GM12878 (cell line): ENCODE data around the gene MAN2A1. TPM values are rescaled to one million over a fixed set of nuclear protein-coding genes. Genes with fewer than 3 reads are reported as not detected.

ENCODE experiments used
- ATAC-seq: fragments of 200-7000 bp; cut with Tn5 transposase; 3 replicates; pipeline ENCODE4 v1.9.1; 2020; ENCODE audit warnings: mild to moderate bottlenecking, moderate library complexity
- BruUV-seq: library from RNA; stranded (reverse); fragments of 400-500 nt; replicated peaks from 2 replicates; lab custom pipeline; 2021; lab: Mats Ljungman, UMichigan
- CTCF ChIA-PET: fragments of 300-600 bp; sonication (Branson Sonifier 250); formaldehyde crosslinking; extraction: SDS; loops from one replicate; lab custom pipeline; 2021; ENCODE audit warnings: inconsistent platforms; lab: Yijun Ruan, JAX
- POLR2A ChIA-PET: fragments of 350-600 bp; formaldehyde crosslinking; extraction: SDS; loops from one replicate; lab custom pipeline; 2021; ENCODE audit warnings: inconsistent platforms; lab: Charles Lee
- RAD21 ChIA-PET: fragments of 300-600 bp; sonication (Branson Sonifier 250); formaldehyde crosslinking; loops from one replicate; lab custom pipeline; 2023; ENCODE audit warnings: antibody characterized with exemption; ENCODE audit not compliant: unreplicated experiment; lab: Charles Lee
- SMC1A ChIA-PET: fragments of 300-600 bp; sonication (Branson Sonifier 250); formaldehyde crosslinking; loops from one replicate; lab custom pipeline; 2023; ENCODE audit not compliant: unreplicated experiment, uncharacterized antibody; lab: Charles Lee
- DNase-seq: peaks from one replicate; pipeline ENCODE4 v3.0.0-alpha.2; 2011; ENCODE audit warnings: low read depth, low spot score
- FAIRE-seq: peaks from 3 replicates; lab custom pipeline; 2011; peaks lifted over from hg19 to GRCh38; lab: Jason Lieb, UNC
- H2AFZ ChIP-seq: 2 replicates; pipeline ENCODE4 v1.6.0; 2011; ENCODE audit warnings: low read depth, low read length, control low read depth; ENCODE audit not compliant: control insufficient read depth
- H3K27ac ChIP-seq: 2 replicates; pipeline ENCODE4 v1.5.1; 2011; ENCODE audit warnings: control low read depth; ENCODE audit not compliant: control insufficient read depth, insufficient read depth
- H3K27me3 ChIP-seq, 2 experiments: replicated peaks in 1 of 2; 2 replicates each; pipeline versions ENCODE4 v1.6.0 to v1.6.1; 2011; ENCODE audit warnings: low read length in 1 of 2; ENCODE audit not compliant: control insufficient read depth in 2 of 2, insufficient read depth in 2 of 2
- H3K36me3 ChIP-seq, 2 experiments: 2 replicates each; pipeline ENCODE4 v1.5.1; 2011; ENCODE audit warnings: low read length in 1 of 2; ENCODE audit not compliant: control insufficient read depth in 2 of 2, insufficient read depth in 2 of 2
- H3K4me1 ChIP-seq: 2 replicates; pipeline ENCODE4 v1.6.1; 2011; ENCODE audit warnings: mild to moderate bottlenecking, low read length, moderate library complexity, mixed read lengths; ENCODE audit not compliant: control insufficient read depth, insufficient read depth
- H3K4me2 ChIP-seq: 2 replicates; pipeline ENCODE4 v1.6.0; 2011; ENCODE audit warnings: control low read depth; ENCODE audit not compliant: control insufficient read depth, insufficient read depth
- H3K4me3 ChIP-seq: fragments of 200-600 bp; sonication (generic); 2 replicates; pipeline ENCODE4 v1.5.1; 2016
- H3K79me2 ChIP-seq: 2 replicates; pipeline ENCODE4 v1.6.0; 2011; ENCODE audit warnings: low read length; ENCODE audit not compliant: control insufficient read depth, insufficient read depth
- H3K9ac ChIP-seq: 2 replicates; pipeline ENCODE4 v1.8.0; 2011; ENCODE audit warnings: low read length, control low read depth, mixed read lengths; ENCODE audit not compliant: control insufficient read depth, insufficient read depth
- H3K9me3 ChIP-seq: replicated peaks from 3 replicates; pipeline ENCODE4 v1.5.1; 2011; ENCODE audit warnings: mild to moderate bottlenecking, low read length; ENCODE audit not compliant: control insufficient read depth, insufficient read depth
- H4K20me1 ChIP-seq: 2 replicates; pipeline ENCODE4 v1.6.0; 2011; ENCODE audit not compliant: control insufficient read depth, insufficient read depth
- EED ChIP-seq: sonication (generic); IDR thresholded peaks from 2 replicates; pipeline ENCODE4 v1.6.1; 2016; ENCODE audit warnings: antibody characterized with exemption, low read depth
- FOS ChIP-seq: IDR thresholded peaks from 3 replicates; pipeline ENCODE4 v1.6.1; 2011; ENCODE audit warnings: borderline replicate concordance; ENCODE audit not compliant: insufficient read length; ENCODE audit errors: extremely low read depth
- HSF1 ChIP-seq: fragments of 150-350 bp; IDR thresholded peaks from 2 replicates; pipeline ENCODE4 v1.6.1; 2014; ENCODE audit warnings: mild to moderate bottlenecking, low read depth, low read length
- POLR2AphosphoS2 ChIP-seq: IDR thresholded peaks from 2 replicates; pipeline ENCODE4 v1.6.1; 2011; ENCODE audit warnings: low read depth, mild to moderate bottlenecking, low read length, improper control_type of control experiment, moderate library complexity
- TCF7 ChIP-seq: IDR thresholded peaks from 2 replicates; pipeline ENCODE4 v1.6.1; 2014; ENCODE audit warnings: antibody characterized with exemption, borderline replicate concordance
- ZBTB40 ChIP-seq: fragments of 450-650 bp; IDR thresholded peaks from 2 replicates; pipeline ENCODE4 v1.6.1; 2016; ENCODE audit warnings: mild to moderate bottlenecking, moderate library complexity, borderline replicate concordance
- ZNF207 ChIP-seq: fragments of 450-650 bp; IDR thresholded peaks from 2 replicates; pipeline ENCODE4 v1.6.1; 2014; ENCODE audit warnings: antibody characterized with exemption, mild to moderate bottlenecking, borderline replicate concordance
- WGBS: methylation state at CpG from one replicate; pipeline ENCODE4 v1.1.6; 2016; ENCODE audit warnings: low lambda C conversion rate; ENCODE audit not compliant: insufficient replicate concordance, insufficient coverage; ENCODE audit errors: missing lambda C conversion rate; 5-methylcytosine and 5-hydroxymethylcytosine counted together
- in situ Hi-C: fragments of 300-500 bp; cut with MboI; formaldehyde crosslinking; loops from 9 replicates; pipeline ENCODE4 v1.14.3; 2018; ENCODE audit warnings: mixed read lengths
- intact Hi-C: fragments of 100-400 bp; cut with micrococcal nuclease; formaldehyde crosslinking; loops from one replicate; pipeline ENCODE4 v1.14.2; 2022; ENCODE audit not compliant: unreplicated experiment
- polyA plus RNA-seq, 11 experiments: library from polyadenylated mRNA; depleted of rRNA in 4 of 11; unstranded in 6 of 11; stranded (reverse) in 5 of 11; fragments of >200 nt; fragmentation: Nextera tagmentation in 4 of 11; fragmentation: Illumina TruSeq in 1 of 11; extraction: Ambion mirVana in 4 of 11; extraction: Trizol in 1 of 11; gene quantifications; 1 replicate in 1 of 11; 2 replicates in 10 of 11; pipeline versions ENCODE4 v1.2.1 to v1.2.3, GENCODE V29; 2011 to 2016; ENCODE audit warnings: inconsistent platforms in 2 of 11, missing spikeins in 2 of 11, low read depth in 1 of 11
- total RNA-seq, 4 experiments: library from RNA; depleted of rRNA in 3 of 4; stranded (reverse); fragments of >200 nt in 3 of 4; fragmentation: Illumina TruSeq in 1 of 4; extraction: Trizol in 1 of 4; gene quantifications; 2 replicates each; pipeline versions ENCODE4 v1.2.1 to v1.2.3, GENCODE V29; 2013 to 2021

MAN2A1 gene
- total and polyA plus RNA-seq, 10 of the 15 experiments (the other 5 are each of a cell fraction or from before 2014, with no cell fraction given), result 4.2 to 27.9 (median 10.5) TPM

GRCh38 chr5:109903061-109903460 is 213.3 kb downstream of the MAN2A1 start (continued):
- TF ChIP-seq ZBTB40, result no peak
- TF ChIP-seq HSF1, result no peak
- no peak for TF ChIP-seq FOS
- no peak for TF ChIP-seq EED

DNA sequence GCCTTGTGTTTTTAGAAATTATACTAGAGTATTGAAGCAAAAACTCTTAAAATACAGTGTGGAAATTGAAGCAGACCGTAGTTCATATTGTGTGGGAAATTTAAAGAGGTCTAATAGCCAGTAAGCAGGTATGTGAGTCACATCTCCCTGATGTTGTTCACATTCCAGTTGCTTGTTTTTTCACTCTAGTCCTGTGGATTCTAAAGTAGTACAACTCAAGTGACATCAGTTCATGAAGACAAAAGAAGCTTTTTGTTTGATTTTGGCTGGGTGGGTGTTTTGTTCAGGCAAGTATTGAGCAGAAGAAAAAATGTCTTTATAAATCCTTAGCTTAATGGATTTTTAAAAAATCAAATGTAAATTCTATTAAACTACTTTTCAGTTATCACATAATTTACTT is 216.2 kb downstream of the MAN2A1 start:
- ChIA-PET POLR2A (no interaction called here), RAD21 (no interaction called here)
- no peaks in the 10 kb centered on the region for H3K79me2 ChIP-seq
- H4K20me1 ChIP-seq, result no peaks in the 10 kb centered on the region
- BruUV-seq, result no TSS peak
- no peak overlapping the region for H3K27ac ChIP-seq
- TF ChIP-seq ZNF207, result no peak
- TF ChIP-seq EED, result no peak
- no peak for TF ChIP-seq POLR2AphosphoS2
- TF ChIP-seq TCF7, result no peak
- TF ChIP-seq, all 136 proteins: peak for 0
- in situ Hi-C loops (no loop called here), intact Hi-C loops (no loop called here)
- CTCF ChIA-PET, result no interaction called here
- no peaks in the 10 kb centered on the region for H3K4me1 ChIP-seq
- 0% methylated on average over 1 of the region's 1 CpG for WGBS
- no peaks in the 10 kb centered on the region; a peak in 2 of 4 replicates for H3K27me3 ChIP-seq
- H2AFZ ChIP-seq, result no peak overlapping the region
- H3K4me3 ChIP-seq, result no peak overlapping the region
- ATAC-seq (no peak), DNase-seq (no peak), FAIRE-seq (no peak)
- no peak overlapping the region for H3K9ac ChIP-seq
- SMC1A ChIA-PET, result no interaction called here
- no peaks in the 10 kb centered on the region for H3K9me3 ChIP-seq
- H3K36me3 ChIP-seq, result no peaks in the 10 kb centered on the region
- no peak overlapping the region for H3K4me2 ChIP-seq
